Subcutaneous abdominal adipose tissue (tissue), 5 donors: ENCODE results near the gene DMD.
A peak's percentile ranks its signal among the peaks of the same experiment; 100 is the strongest.
"Not testable (repeated sequence)": the region's sequence is repeated elsewhere in the genome, so short reads cannot be mapped to it uniquely, and the experiment has no call there.

Source experiments
- H3K27ac ChIP-seq: one replicate; pipeline ENCODE4 v1.7.0; 2013; ENCODE audit warnings: low read depth, mild to moderate bottlenecking, inconsistent platforms, low read length, moderate library complexity
- H3K27me3 ChIP-seq, 5 donors: one replicate each; pipeline ENCODE4 v1.7.0; 2013; ENCODE audit warnings: low read length in 5 of 5, inconsistent platforms in 1 of 5; ENCODE audit not compliant: control insufficient read depth in 5 of 5, insufficient read depth in 4 of 5
- H3K36me3 ChIP-seq, 5 donors: one replicate each; pipeline ENCODE4 v1.7.0; 2013; ENCODE audit warnings: low read length in 5 of 5; ENCODE audit not compliant: control insufficient read depth in 5 of 5, insufficient read depth in 5 of 5
- H3K4me1 ChIP-seq, 5 donors: one replicate each; pipeline ENCODE4 v1.7.0; 2013; ENCODE audit warnings: low read length in 5 of 5, mild to moderate bottlenecking in 3 of 5, moderate library complexity in 1 of 5; ENCODE audit not compliant: control insufficient read depth in 5 of 5, insufficient read depth in 5 of 5
- H3K4me3 ChIP-seq, 5 donors: one replicate each; pipeline ENCODE4 v1.7.0; 2013; ENCODE audit warnings: low read length in 5 of 5, low read depth in 1 of 5
- H3K9ac ChIP-seq, 5 donors: one replicate each; pipeline ENCODE4 v1.7.0; 2013; ENCODE audit warnings: low read length in 5 of 5, mild to moderate bottlenecking in 4 of 5, moderate library complexity in 3 of 5
- H3K9me3 ChIP-seq, 5 donors: one replicate each; pipeline ENCODE4 v1.7.0; 2013; ENCODE audit warnings: low read length in 5 of 5; ENCODE audit not compliant: control insufficient read depth in 5 of 5
- donor health status: healthy.
- donor health status: healthy.
- donor health status: healthy.
- donor health status: healthy.
- donor health status: healthy.

The DMD gene

DNA sequence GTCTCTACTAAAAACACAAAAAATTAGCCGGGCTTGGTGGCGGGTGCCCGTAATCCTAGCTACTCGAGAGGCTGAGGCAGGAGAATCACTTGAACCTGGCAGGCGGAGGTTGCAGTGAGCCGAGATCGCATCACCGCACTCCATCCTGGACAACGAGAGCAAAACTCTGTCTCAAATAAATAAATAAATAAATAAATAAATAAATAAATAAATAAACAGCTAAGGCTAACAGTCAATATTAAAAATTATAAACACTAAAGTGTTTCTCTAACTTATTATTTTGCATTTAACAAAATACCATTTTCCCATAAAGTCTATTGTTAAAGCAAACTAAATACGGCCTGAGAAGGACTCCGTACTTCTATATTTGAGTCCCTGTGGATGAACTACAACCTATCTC, 137.7 kb downstream of the DMD start:
- H3K36me3 ChIP-seq, H3K4me1 ChIP-seq, H3K27me3 ChIP-seq, H3K4me3 ChIP-seq, H3K9ac ChIP-seq, H3K27ac ChIP-seq, H3K9me3 ChIP-seq: not testable (repeated sequence)

DNA sequence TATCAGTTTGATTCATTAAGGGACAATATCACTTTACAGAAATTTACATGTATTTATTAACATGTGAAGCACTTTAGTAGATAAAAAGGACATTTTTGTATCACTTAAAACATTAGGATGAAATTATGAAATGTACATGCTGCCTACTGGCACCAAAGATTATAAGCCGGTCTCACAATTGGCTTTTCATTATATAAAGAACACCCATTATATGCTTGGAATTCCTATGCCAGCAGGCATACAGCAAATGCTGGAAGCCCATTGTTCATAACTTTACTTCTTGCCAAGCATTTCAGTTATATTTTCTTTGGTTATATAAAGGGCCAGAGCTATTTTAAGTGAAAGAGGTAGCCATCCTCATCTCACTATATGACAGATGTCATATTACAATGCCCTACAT, 145.9 kb downstream of the DMD start:
- H3K9me3 ChIP-seq, result no peaks in the 10 kb centered on the region
- H3K27me3 ChIP-seq, result no peaks in the 10 kb centered on the region
- H3K4me1 ChIP-seq, result peaks cover 0 to 5% (median 0%) of the 10 kb centered on the region in 5 donors
- H3K4me3 ChIP-seq, result no peak overlapping the region
- no peaks in the 10 kb centered on the region for H3K36me3 ChIP-seq
- H3K9ac ChIP-seq, result no peak overlapping the region
- no peak overlapping the region for H3K27ac ChIP-seq

DNA sequence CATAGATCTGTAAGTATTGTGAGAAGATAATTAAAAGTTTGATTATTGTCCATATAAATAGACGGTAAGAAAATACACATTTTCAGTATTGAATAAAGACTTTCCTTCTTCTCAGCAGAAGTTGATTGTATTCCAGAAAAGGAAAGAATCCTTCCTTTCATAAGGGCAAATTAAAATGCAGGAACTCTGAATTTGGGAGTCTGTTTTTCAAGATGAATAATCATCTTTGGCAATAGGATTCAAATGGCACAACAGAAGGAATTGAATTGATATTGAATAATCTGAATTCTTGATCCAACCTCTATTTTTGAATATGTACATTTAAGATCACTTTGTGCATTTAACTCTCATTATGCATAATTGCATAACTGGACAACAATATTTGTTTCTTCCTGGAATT, 149.3 kb downstream of the DMD start:
- Histone ChIP-seq H3K9ac (no peak overlapping the region), H3K36me3 (no peaks in the 10 kb centered on the region), H3K4me1 (no peaks in the 10 kb centered on the region), H3K27ac (no peak overlapping the region), H3K4me3 (no peak overlapping the region), H3K27me3 (no peaks in the 10 kb centered on the region), H3K9me3 (no peaks in the 10 kb centered on the region)

DNA sequence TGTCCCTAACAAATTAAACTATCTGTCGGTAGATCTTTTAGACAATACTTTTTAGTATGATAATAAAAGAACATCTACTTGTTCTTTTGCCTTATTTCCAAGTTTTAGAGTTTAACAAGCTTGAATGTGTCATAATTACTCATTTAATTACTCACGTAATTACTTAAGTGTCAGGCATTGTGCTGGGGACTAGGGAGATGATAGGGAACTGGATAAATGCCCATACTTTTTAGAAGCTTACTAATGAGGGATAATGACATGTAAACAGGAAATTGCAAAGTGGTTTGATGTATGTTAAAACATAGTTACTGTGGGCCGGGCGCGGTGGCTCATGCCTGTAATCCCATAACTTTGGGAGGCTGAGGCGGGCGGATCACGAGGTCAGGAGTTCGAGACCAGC, 158.3 kb downstream of the DMD start:
- H3K9ac ChIP-seq, result no peak overlapping the region
- no peaks in the 10 kb centered on the region for H3K4me1 ChIP-seq
- H3K4me3 ChIP-seq, result no peak overlapping the region
- H3K36me3 ChIP-seq, result no peaks in the 10 kb centered on the region
- no peak overlapping the region for H3K27ac ChIP-seq
- no peaks in the 10 kb centered on the region for H3K27me3 ChIP-seq
- H3K9me3 ChIP-seq, result no peaks in the 10 kb centered on the region

GRCh38 chrX:33045882-33046281, 165.5 kb downstream of the DMD start:
- Histone ChIP-seq H3K4me1 (no peaks in the 10 kb centered on the region), H3K9ac (no peak overlapping the region), H3K36me3 (no peaks in the 10 kb centered on the region), H3K27ac (no peak overlapping the region), H3K27me3 (no peaks in the 10 kb centered on the region), H3K4me3 (no peak overlapping the region), H3K9me3 (no peaks in the 10 kb centered on the region)

GRCh38 chrX:33045245-33045644, 166.1 kb downstream of the DMD start:
- H3K36me3 ChIP-seq, result no peaks in the 10 kb centered on the region
- H3K9ac ChIP-seq, result no peak overlapping the region
- no peaks in the 10 kb centered on the region for H3K27me3 ChIP-seq
- no peak overlapping the region for H3K4me3 ChIP-seq
- H3K27ac ChIP-seq, result no peak overlapping the region
- no peaks in the 10 kb centered on the region for H3K4me1 ChIP-seq
- no peaks in the 10 kb centered on the region for H3K9me3 ChIP-seq

- Histone ChIP-seq H3K4me3 (no peak overlapping the region), H3K4me1 (no peaks in the 10 kb centered on the region), H3K27me3 (no peaks in the 10 kb centered on the region), H3K9me3 (no peaks in the 10 kb centered on the region), H3K9ac (no peak overlapping the region), H3K36me3 (no peaks in the 10 kb centered on the region), H3K27ac (no peak overlapping the region)
These were observed 170.2 kb downstream of the DMD start for GRCh38 chrX:33041141-33041540.

DNA sequence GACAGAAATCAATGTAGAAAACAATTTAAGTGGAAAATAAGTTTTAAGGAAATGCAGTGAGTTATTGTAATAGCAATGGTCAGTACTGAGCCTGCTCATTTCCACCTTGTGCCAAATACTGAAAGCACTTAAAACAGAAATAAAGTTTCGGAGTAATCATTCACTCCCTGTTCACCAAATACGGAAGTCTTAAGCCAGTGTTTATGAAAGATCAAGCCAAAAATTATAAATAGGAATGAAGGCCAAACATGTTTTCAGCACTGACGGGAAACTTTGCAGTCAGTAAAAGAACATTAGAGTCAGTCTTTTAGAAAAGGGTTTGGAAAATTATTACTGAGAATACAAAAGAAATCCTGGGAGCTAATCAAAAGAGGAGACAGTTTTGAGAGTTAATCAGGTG, 178.6 kb downstream of the DMD start:
- H3K9ac ChIP-seq, result peak overlapping the region in 2 of 5 donors; percentile 35 to 46
- no peaks in the 10 kb centered on the region for H3K36me3 ChIP-seq
- H3K4me1 ChIP-seq, result peaks cover 0 to 14% (median 0%) of the 10 kb centered on the region in 5 donors
- no peak overlapping the region for H3K4me3 ChIP-seq
- H3K27ac ChIP-seq, result peak overlapping the region; percentile 56
- H3K9me3 ChIP-seq, result no peaks in the 10 kb centered on the region
- peaks cover 0 to 2% (median 0%) of the 10 kb centered on the region in 5 donors for H3K27me3 ChIP-seq

DNA sequence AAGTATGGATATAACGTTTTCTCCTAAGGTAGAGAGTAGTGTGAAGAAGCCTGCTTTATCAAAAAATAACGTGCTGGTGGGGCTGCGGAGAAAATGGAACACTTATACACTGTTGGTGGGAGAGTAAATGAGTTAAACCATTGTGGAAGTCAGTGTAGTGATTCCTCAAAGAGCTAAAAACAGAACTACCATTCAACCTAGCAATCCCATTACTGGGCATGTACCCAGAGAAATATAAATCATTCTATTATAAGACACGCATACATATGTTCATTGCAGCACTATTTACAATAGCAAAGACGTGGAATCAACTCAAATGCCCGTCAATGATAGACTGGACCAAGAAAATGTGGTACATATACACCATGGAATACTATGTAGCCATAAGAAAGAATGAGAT, 196.4 kb downstream of the DMD start:
- H3K9ac ChIP-seq, result no peak overlapping the region
- no peak overlapping the region for H3K27ac ChIP-seq
- no peaks in the 10 kb centered on the region for H3K4me1 ChIP-seq
- H3K4me3 ChIP-seq, result no peak overlapping the region
- H3K36me3 ChIP-seq, result no peaks in the 10 kb centered on the region
- H3K9me3 ChIP-seq, result no peaks in the 10 kb centered on the region
- no peaks in the 10 kb centered on the region for H3K27me3 ChIP-seq

DNA sequence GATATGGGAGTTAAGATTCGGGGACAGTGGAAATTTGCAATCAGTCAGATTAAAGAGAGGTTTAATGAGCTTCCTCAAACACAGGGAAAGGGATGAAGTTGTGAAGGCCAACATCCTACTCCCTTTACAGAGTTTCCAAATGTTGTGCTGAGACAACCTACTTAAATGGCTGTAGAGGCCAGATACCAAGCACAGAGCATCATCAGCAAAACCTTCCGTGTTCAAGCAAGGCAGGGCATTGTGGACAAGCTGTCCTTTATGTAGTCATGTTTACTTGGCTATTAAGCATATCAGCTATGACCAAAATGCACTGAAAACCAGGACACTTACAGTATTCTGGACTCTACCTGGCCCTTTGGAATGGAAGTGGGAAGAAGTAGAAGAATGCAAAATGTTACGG, 197.3 kb downstream of the DMD start:
- Histone ChIP-seq H3K27ac (no peak overlapping the region), H3K36me3 (no peaks in the 10 kb centered on the region), H3K9me3 (no peaks in the 10 kb centered on the region), H3K27me3 (no peaks in the 10 kb centered on the region), H3K9ac (no peak overlapping the region), H3K4me3 (no peak overlapping the region), H3K4me1 (no peaks in the 10 kb centered on the region)

- H3K9ac ChIP-seq, result no peak overlapping the region
- H3K4me3 ChIP-seq, result no peak overlapping the region
- no peaks in the 10 kb centered on the region for H3K27me3 ChIP-seq
- H3K36me3 ChIP-seq, result no peaks in the 10 kb centered on the region
- H3K9me3 ChIP-seq, result no peaks in the 10 kb centered on the region
- H3K27ac ChIP-seq, result no peak overlapping the region
- H3K4me1 ChIP-seq, result no peaks in the 10 kb centered on the region
These were observed 210.2 kb downstream of the DMD start for GRCh38 chrX:33001107-33001506.
